GM12865 (cell line): ENCODE measurements around the gene ZNF10.

Experiments used
- DNase-seq: peaks from one replicate; pipeline ENCODE4 v3.0.0; 2010; ENCODE audit warnings: low read depth
- H3K4me3 ChIP-seq: 2 replicates; pipeline ENCODE4 v1.5.1; 2011; ENCODE audit warnings: mild to moderate bottlenecking, low read depth, low read length, control low read depth
- TF ChIP-seq, protein P1 (sequence below): IDR thresholded peaks from 2 replicates; pipeline ENCODE4 v1.5.1; 2011; ENCODE audit warnings: low read length, control low read depth, low read depth, inconsistent platforms; ENCODE audit not compliant: insufficient read depth; ENCODE audit errors: missing control alignments

Gene ZNF10

DNA sequence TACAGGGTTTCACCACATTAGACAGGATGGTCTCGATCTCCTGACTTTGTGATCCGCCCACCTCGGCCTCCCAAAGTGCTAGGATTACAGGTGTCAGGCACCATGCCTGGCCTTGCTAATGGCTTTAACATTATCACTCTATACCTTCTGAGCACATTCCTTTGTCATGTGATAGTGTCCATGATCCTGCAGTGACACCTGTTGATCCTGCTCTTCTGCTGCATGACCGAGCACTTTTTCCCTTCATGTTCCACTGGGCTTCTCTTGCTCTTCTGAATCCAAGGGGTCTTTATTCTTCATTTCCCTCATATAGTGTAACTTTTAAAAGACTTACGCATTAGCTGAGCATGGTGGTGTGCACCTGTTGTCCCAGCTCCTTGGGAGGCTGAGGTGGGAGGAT, 62.4 kb downstream of the ZNF10 start:
- DNase-seq: no peak
- H3K4me3 ChIP-seq: no peak overlapping the region
- TF ChIP-seq, protein P1, sequence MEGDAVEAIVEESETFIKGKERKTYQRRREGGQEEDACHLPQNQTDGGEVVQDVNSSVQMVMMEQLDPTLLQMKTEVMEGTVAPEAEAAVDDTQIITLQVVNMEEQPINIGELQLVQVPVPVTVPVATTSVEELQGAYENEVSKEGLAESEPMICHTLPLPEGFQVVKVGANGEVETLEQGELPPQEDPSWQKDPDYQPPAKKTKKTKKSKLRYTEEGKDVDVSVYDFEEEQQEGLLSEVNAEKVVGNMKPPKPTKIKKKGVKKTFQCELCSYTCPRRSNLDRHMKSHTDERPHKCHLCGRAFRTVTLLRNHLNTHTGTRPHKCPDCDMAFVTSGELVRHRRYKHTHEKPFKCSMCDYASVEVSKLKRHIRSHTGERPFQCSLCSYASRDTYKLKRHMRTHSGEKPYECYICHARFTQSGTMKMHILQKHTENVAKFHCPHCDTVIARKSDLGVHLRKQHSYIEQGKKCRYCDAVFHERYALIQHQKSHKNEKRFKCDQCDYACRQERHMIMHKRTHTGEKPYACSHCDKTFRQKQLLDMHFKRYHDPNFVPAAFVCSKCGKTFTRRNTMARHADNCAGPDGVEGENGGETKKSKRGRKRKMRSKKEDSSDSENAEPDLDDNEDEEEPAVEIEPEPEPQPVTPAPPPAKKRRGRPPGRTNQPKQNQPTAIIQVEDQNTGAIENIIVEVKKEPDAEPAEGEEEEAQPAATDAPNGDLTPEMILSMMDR: no peak

DNA sequence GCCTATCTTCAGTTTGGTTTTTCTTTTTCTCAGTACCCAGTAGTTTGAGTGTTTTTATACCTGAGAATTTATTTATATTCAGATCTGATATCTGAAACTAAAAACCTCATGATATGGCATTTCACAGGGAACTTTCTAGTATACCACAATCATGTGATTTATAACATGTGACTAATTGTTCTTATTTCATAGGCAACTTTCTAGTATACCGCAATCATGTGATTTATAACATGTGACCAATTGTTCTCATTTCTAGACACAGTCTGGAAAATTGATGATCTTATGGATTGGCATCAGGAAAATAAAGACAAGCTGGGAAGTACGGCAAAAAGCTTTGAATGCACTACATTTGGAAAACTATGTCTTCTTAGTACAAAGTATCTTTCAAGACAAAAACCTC, 71.5 kb downstream of the ZNF10 start:
- DNase-seq: no peak
- TF ChIP-seq, protein P1: no peak
- H3K4me3 ChIP-seq: no peak overlapping the region

DNA sequence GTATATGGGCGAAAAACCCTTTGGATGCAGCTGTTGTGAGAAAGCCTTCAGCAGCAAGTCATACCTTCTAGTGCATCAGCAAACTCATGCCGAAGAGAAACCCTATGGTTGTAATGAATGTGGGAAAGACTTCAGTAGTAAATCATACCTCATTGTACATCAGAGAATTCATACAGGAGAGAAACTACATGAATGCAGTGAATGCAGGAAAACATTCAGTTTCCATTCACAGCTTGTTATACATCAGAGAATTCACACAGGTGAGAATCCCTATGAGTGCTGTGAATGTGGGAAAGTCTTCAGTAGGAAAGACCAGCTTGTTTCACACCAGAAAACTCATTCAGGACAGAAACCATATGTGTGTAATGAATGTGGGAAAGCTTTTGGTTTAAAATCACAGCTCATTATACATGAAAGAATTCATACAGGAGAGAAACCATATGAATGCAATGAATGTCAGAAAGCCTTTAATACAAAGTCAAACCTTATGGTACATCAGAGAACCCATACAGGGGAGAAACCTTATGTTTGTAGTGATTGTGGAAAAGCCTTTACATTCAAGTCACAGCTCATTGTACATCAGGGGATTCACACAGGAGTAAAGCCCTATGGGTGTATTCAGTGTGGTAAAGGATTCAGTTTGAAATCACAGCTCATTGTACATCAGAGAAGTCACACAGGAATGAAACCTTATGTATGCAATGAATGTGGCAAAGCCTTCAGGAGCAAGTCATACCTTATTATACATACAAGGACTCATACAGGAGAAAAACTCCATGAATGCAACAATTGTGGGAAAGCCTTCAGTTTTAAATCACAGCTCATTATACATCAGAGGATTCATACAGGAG, 72.3 kb downstream of the ZNF10 start:
- H3K4me3 ChIP-seq: no peak overlapping the region
- no peak for DNase-seq
- TF ChIP-seq, protein P1: no peak

DNA sequence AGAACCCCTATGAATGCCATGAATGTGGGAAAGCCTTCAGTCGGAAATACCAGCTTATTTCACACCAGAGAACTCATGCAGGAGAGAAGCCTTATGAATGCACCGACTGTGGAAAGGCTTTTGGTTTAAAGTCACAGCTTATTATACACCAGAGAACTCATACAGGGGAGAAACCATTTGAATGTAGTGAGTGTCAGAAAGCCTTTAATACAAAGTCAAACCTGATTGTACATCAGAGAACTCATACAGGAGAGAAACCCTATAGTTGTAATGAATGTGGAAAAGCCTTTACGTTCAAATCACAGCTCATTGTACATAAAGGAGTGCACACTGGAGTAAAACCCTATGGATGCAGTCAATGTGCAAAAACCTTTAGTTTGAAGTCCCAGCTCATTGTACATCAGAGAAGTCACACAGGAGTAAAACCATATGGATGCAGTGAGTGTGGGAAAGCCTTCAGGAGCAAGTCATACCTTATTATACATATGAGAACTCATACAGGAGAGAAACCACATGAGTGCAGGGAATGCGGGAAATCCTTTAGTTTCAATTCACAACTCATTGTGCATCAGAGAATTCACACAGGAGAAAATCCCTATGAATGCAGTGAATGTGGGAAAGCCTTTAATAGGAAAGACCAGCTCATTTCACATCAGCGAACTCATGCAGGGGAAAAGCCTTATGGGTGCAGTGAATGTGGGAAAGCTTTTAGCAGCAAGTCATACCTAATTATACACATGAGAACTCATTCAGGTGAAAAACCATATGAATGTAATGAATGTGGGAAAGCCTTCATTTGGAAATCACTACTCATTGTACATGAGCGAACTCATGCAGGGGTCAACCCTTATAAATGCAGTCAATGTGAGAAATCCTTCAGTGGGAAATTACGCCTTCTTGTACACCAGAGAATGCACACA, 73.2 kb downstream of the ZNF10 start:
- DNase-seq: peak; percentile 34
- TF ChIP-seq, protein P1: no peak
- no peak overlapping the region for H3K4me3 ChIP-seq

DNA sequence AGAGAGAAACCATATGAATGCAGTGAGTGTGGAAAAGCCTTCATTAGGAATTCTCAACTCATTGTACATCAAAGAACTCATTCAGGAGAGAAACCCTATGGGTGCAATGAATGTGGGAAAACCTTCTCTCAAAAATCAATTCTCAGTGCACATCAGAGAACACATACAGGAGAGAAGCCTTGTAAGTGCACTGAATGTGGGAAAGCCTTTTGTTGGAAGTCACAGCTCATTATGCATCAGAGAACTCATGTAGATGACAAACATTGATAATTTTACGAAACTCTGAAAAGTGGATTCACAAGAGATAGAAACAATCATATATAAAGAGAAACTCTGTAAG, 73.8 kb downstream of the ZNF10 start:
- TF ChIP-seq, protein P1: no peak
- no peak overlapping the region for H3K4me3 ChIP-seq
- no peak for DNase-seq

DNA sequence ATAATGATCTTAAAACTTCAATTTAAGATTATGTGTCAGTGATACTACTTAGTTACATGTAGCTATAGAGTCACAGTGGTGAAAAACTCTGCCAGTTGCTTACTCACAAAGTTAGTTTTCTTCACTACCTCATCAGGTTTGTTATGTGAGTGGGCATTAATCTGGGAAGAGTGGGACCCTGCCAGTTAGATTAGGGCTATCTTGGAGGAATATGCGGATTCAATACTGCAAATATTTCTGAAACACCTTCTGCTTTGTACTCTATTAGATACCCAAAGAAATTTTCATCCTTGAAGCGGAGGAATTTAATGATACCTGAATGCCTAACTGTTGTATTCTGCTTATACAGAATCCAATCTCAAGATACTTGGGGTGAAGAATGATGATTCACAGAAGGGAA, 76.0 kb downstream of the ZNF10 start:
- TF ChIP-seq, protein P1: no peak
- H3K4me3 ChIP-seq: no peak overlapping the region
- DNase-seq: no peak
